ENCODE results near the gene KIF26A.
"Not testable (repeated sequence)": the region's sequence is repeated elsewhere in the genome, so short reads cannot be mapped to it uniquely, and the experiment has no call there.

Gene KIF26A

GRCh38 chr14:104224506-104225277, 86.3 kb downstream of the KIF26A start:
- TF ChIP-seq CTCF (conservative IDR thresholded peaks at IDR 0.05; ENCODE audit: low read depth) = no peak
- POLR2A ChIA-PET (ENCODE audit: low non-redundant PET) = no interaction called here

GRCh38 chr14:104225278-104226190, 87.1 kb downstream of the KIF26A start:
- POLR2A ChIA-PET (ENCODE audit: low non-redundant PET) = not testable (repeated sequence)
- DNase-seq (ENCODE audit: low spot score) = peak; percentile 36
- CTCF ChIA-PET = interaction anchor here (0.6 kb wide), 1 partner anchor 39 kb away, joined by 3 read pairs; no protein-coding TSS in a partner anchor
- H3K27ac ChIP-seq = peak overlapping the region; percentile 16; the same call in 1 of the 2 replicates

More at GRCh38 chr14:104224506-104225277, 86.3 kb downstream of the KIF26A start:
- no peak for DNase-seq (ENCODE audit: low spot score)
- CTCF ChIA-PET = no interaction called here
- H3K27ac ChIP-seq = no peak overlapping the region

GRCh38 chr14:104226421-104227383, 88.3 kb downstream of the KIF26A start:
- POLR2A ChIA-PET (ENCODE audit: low non-redundant PET) = no interaction called here
- no peak for DNase-seq (ENCODE audit: low spot score)
- TF ChIP-seq CTCF (conservative IDR thresholded peaks at IDR 0.05; ENCODE audit: low read depth) = no peak
- CTCF ChIA-PET = no interaction called here
- H3K27ac ChIP-seq = peak overlapping the region; percentile 16; the same call in 1 of the 2 replicates

- H3K27ac ChIP-seq = no peak overlapping the region
- CTCF ChIA-PET = no interaction called here
- no peak for DNase-seq (ENCODE audit: low spot score)
- no peak for TF ChIP-seq CTCF (conservative IDR thresholded peaks at IDR 0.05; ENCODE audit: low read depth)
- POLR2A ChIA-PET (ENCODE audit: low non-redundant PET) = no interaction called here
Observed at GRCh38 chr14:104227806-104228205, 89.4 kb downstream of the KIF26A start.

GRCh38 chr14:104228221-104228620, 89.8 kb downstream of the KIF26A start:
- CTCF ChIA-PET = no interaction called here
- DNase-seq (ENCODE audit: low spot score) = no peak
- H3K27ac ChIP-seq = no peak overlapping the region
- no peak for TF ChIP-seq CTCF (conservative IDR thresholded peaks at IDR 0.05; ENCODE audit: low read depth)
- POLR2A ChIA-PET (ENCODE audit: low non-redundant PET) = no interaction called here

- no peak for TF ChIP-seq CTCF (conservative IDR thresholded peaks at IDR 0.05; ENCODE audit: low read depth)
- ChIA-PET CTCF (no interaction called here), POLR2A (ENCODE audit: low non-redundant PET) (no interaction called here)
- no peak for DNase-seq (ENCODE audit: low spot score)
- H3K27ac ChIP-seq = no peak overlapping the region
Observed at GRCh38 chr14:104228716-104229533, 90.5 kb downstream of the KIF26A start.

Measured in RWPE1 (cell line).